GM20431 (cell line): ENCODE data around the gene MIDN.

Source experiments
- in situ Hi-C: fragments of 300-500 bp; cut with MseI, MboI; formaldehyde crosslinking; loops from one replicate; pipeline ENCODE4 v1.15.0; 2020; ENCODE audit warnings: low sequenced_read_pairs; ENCODE audit not compliant: unreplicated experiment

The MIDN gene

DNA sequence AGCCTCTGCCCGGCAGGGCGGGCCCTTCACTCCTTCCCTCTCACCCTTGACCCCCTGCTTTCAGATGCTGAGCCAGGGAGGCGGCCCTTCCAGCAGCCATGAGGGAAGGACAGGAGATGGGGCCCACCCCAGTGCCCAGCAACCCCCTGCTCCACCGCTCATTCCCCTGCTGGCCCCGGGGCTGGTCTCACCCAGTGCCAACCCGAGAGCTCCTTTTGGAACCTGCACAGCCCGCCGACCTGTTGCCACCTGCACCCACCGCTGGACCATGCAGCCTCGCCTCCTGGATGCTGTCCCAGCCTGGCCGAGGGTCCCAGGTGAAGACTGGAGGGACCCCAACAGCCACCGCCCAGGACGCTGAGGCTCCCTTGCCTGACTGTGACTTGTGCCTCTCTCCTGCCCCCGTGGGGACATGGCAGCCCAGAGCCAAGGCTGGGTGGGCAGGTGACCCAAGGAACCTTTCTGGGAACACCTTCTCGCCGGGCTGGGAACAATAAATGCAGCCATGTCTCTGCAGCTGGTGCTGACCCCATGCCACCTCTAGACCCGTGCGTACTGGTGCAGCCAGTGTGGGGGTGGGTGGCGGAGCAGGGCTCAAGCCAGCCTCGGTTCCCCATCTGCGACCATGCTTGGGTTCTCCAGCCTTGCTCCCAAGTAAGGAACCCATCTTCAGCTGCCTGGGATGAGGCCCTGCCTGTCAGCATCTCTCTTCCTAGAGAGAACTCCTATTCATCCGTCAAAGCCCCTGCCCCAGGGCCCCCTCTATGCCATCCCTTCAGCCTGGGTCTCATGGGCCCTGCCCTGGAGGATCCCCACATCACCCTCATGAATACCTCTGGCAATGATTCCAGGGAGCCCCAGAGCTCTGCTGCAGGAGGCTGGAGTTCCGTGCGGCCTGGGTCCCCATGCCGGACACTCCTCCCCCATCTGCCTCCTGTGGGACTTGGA is 30.6 kb downstream of the MIDN start:
- in situ Hi-C loops = loop anchor here (25.0 kb wide), 1 partner anchor 108 kb away; the partner anchor contains the start of gene NDUFS7

DNA sequence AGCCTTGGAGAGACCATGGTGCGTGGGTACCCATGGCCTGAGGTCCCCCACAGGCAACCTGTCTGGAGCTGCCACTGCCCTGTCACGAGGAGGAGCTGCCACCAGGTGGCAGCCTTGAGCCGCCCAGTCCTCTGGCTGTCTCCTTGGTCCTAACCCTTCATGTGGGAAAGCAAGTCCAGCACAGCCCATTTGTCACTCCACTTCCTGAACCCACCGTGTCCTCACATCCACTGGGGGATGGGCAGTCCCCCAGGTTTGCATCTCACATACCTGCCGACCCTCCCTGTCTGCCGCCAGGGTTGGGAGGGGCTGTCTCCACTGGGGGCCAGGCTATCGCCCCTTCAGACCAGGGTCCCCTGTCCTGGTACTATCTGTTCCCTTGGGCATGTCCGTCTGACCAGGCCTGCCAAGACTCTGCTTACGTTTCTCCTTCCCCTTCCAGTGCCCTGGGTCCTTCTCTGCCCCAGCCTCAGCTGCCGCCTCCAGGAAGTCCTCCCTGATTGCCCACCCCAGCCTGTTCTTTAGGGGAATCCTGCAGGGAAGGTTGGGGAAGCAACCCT is 31.5 kb downstream of the MIDN start:
- in situ Hi-C loops = loop anchor here (25.0 kb wide), 1 partner anchor 107 kb away; the partner anchor contains the start of gene NDUFS7

DNA sequence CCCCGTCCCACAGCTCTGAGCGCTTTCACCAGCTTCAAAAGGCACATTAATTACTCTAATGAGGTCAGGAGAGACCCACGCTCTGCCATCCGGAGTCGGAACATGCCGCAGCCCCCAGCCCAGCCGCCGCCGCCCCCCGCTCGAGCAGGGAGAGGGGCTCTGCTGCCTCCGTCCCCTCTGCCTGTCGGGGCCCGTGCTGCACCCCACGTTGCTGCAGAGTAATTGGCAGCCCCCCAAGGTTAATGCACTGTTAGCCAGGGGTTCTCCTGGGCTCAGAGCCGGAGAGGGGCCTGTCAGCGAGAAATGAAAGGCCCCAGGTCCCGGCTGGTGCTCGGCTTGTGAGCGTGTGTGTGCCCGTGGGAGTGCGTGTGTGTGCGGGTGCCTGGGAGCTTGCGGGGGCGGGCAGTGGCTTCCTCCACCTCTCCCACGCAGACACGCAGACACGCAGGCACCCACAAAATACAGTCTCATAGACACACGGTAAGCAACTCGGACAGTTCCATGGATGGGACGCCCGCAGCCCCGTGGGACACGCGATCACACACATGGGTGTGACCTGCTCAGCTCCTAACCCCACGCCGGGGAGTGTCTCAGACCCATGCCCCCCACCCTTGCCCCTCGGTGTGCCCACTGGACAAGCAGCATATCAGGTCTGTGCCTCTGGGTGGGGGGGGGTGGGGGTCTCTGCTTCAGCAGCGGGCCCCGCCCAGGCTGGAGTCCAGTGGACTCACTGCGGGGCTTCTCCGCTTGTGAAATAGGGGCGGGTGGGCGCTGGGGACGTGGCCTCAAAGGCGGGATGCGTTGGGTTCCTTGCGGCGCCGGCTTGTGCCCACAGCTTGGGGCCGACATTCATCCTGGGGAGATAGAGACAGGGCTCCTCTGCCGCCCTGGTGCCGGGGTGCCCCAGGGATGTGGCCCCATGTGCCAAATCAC is 32.5 kb downstream of the MIDN start:
- in situ Hi-C loops = loop anchor here (25.0 kb wide), 1 partner anchor 106 kb away; the partner anchor contains the start of gene NDUFS7

DNA sequence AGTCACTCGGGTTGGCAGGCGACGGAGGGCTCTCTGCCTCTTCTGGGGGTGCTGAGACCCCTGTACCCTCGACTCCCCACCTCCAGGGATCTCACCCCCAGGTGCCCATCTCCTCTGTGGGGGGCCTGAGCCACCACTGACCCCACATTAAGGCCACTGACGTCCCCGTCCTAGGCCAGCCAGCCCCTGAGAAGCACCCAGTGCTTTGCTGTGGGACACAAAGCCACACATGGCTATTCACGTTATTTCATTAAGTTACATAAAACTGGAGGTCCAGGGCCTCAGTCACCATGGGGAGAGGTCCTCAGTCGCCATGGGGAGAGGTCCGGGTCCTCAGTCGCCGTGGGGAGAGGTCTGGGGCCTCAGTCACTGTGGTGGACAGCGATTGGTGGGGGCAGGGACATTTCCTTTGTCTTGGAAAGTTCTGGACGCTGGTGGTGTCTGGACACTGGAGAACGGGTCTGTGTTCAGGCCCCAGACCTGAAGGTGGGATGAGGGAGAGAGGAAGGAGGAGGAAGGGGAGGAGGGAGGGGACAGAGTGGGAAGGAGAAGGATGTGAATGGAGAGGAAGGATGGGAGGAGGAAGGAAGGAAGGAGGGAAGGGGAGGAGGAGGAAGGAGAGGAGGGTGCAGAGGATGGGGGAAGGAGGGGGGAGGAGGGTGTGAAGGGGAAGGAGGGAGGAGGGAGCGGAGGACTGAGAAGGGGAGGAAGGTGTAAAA is 33.3 kb downstream of the MIDN start:
- in situ Hi-C loops = loop anchor here (25.0 kb wide), 1 partner anchor 106 kb away; the partner anchor contains the start of gene NDUFS7

DNA sequence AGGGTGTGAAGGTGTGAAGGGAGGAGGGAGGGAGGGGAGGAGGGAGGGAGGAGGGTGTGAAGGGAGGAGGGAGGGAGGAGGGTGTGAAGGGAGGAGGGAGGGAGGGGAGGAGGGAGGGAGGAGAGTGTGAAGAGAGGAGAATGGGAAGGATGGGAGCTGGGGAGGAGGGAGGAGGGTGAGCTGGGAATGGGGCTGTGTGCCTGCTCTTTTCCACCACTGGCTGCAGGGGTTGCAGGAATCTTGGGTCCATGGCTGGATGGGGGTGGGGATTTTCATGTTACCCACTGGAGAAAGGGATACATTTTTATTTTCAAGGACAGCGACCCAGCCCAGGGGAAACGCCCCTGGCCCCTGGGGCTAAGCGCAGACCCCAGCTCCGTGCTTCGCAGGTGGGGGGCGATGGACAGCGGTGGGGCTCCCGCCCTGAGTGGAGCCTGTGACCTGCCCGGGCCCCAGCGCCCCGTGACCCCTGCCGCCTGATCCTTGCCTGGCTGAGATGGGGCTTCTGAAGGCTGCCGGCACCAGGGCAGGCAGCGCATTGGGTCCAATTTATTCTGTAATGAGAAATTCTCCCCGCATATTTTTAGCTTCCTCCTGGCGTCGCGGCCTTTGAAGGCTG is 34.3 kb downstream of the MIDN start:
- in situ Hi-C loops = loop anchor here (25.0 kb wide), 1 partner anchor 105 kb away; the partner anchor contains the start of gene NDUFS7

DNA sequence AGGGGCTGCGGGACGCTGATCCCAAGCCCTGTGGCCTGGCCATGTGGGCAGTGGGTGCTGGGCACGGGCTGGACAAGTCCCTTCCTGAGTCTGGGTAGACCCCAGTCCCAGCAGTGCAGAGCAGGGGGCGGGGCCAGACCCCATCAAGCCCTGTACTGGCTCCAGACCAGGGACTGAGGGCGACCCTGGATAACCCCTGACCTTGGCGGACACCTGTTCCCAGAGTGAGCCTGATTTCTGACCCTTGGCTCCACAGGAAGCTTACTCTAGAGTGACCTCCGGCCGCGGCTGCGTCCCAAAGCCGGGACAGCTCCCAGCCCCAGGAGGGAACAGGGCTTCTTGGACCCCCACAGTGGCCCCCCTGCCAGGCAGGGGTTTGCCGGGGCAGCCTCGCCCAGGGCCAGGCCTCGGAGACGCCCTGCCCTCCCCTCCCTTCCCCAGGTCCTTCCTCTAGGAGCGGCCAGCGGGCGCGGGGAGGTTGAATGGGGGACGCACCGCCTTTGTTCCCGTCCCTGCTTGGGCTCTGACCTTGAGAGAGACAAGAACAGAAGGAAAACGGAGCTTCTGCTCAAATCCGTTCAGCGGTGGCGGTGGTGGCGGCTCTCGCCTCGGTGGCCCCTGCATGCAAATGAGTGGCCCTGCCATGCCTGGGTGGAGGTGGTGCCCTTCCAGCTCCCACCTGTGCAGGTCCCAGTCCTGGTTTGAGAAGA is 35.0 kb downstream of the MIDN start:
- in situ Hi-C loops = loop anchor here (25.0 kb wide), 1 partner anchor 104 kb away; the partner anchor contains the start of gene NDUFS7

DNA sequence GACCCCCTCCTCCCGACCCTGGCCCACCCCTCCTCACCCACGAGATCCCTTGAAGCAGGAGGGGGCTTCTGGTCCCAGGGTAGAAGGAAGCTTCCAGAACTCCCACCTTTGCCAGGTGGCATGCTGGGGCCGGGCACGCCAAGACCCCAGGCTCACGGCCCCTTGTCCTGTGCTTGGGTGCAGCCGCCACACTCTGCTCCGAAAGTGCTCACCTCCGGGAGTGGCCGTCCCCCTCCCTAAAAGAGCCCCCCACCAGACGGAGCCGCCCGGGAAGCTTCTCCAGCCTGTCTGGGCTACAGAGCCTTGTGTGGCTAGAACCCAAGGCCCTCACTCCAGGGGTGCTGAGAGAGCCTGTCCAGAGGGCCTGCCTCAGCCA is 35.5 kb downstream of the MIDN start:
- in situ Hi-C loops = loop anchor here (25.0 kb wide), 1 partner anchor 103 kb away; the partner anchor contains the start of gene NDUFS7

DNA sequence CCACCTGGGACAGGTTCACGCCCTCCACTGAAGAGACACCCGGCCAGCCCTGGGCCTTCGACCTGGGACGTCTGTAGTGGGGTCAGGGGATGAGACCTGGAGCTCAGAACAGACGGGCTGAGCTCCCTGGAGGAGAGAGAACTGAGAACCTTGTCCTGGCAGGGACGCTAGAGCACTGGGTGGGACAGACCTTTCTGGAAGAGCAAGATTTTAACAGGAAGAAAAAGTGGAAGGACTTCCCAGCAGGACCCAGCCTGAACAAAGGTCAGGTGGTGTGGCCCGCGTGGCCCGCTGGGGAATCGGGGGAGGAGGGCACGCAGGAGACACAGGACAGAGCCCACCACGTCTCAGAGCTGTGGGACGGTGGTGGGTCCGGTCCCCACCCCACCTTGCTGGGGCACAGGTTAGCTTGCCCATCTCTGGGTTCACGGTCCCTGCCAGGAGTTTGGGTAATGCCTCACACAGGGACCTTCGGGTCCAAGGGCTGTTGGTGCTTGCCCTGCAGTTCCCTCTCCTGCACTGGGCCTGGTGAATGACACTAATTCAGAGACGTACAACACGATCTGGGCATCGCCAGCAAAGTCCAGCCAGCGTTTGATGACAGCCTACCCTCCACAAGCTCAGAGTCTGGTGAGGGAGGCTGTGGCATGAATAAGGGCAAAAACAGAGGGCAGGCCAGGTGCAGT is 36.1 kb downstream of the MIDN start:
- in situ Hi-C loops = loop anchor here (25.0 kb wide), 1 partner anchor 103 kb away; the partner anchor contains the start of gene NDUFS7

DNA sequence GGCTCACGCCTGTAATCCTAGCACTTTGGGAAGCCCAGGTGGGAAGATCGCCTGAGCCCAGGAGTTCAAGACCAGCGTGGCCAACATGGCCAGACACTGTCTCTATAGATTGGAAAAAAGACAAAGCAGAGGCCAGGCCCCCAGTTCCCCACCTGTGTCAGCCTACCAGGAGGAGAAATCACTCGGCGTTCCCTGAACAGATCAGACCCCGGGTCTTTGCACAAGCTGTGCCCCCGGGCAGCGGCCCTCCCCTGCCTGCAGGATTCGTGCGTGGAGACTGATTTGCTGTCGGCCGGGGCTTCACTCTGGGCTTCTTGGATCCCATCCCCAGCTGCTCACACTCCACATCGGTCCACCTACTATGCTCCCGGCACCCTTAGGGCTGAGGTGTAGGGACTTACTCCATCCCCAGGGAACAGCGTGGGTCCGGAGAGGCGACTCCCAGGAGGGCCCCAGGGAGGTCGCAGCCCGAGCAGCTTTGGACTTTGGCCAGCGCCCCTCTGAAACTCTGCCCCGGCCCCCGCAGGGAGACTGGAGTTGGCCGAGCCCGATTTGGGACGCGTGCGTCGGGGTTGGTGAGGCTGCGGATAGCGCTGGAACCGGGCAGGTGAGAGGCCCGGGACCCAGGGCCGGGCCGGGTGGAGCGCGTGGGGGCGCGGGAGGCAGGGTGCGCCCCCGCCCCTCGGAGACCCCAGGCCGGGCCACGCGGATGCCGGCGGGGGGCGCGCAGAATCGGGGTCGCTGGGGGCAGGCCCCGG is 36.8 kb downstream of the MIDN start:
- in situ Hi-C loops = loop anchor here (25.0 kb wide), 1 partner anchor 102 kb away; the partner anchor contains the start of gene NDUFS7

DNA sequence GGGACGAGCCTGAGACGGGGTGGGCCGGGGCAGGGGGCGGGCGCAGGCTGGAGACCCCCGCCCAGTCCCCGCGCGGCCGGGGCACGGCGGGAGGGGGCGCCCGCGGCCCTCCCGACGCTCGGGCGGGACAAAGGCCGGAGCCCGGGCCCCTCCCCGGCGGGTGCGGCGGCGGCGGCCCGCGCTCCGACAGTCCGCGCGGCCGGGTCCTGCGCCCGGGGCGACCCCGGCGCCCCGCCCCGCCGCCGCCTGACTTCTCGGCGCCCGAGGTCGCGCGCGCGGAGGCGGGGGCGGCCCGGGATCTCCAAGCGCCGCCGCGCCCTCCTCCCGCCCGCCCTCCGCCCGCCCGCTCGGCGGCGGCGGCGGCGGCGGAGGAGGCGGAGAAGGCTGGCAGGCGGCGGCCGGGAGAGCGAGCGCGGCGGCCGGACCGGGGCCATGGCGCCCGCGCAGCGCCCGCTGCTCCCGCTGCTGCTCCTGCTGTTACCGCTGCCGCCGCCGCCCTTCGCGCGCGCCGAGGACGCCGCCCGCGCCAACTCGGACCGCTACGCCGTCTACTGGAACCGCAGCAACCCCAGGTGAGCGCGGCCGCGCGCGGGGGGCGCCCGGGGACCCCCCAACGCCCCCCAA is 37.5 kb downstream of the MIDN start, which contains the start of gene EFNA2:
Gene EFNA2 (plus strand): TSS at position 137 of the 624 bp plus-strand sequence. CDS start 296 bp downstream, at position 433.
- in situ Hi-C loops = loop anchor here (25.0 kb wide), 1 partner anchor 101 kb away; the partner anchor contains the start of gene NDUFS7

DNA sequence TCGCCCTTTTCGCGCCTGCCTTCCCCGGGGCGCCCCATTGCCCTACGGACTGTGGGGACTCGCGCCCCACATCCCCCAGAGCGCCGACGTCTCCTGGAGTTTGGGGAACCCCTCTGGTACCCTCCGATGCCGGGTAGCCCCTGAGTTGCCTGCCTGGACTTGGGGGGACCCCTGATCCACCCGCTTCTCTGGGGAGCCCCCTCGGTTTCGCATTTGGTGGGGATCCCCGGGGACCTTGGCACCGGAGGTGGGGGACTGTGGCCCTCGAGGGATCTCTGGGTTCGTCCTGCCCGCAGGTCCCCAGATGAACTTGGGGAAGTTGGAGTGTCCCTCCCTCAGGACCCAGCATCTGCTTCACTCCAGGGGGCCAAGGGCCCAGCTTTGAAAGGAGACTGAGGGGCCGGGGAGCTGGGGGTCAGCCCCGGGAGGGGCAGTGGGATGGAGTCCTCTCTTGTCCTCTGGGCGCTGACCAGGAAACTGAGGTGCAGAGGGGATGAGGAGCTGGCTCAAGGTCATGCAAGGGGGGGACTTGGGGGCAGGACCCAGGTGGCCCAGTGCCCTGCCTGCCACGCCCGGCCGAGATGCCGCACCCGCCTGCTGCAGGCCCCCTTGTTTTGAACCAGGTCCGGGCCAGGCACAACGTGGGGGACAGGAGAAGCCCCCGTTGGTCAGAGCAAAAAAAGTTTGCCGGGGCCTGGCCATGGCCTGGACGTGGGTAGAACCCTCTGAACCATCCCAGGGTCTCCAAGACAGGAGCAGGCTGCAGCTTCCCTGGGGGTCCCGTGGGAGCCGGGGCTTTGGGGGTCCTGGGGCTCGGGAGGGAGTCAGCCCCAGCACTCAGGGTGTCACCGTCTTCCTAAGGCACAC is 38.3 kb downstream of the MIDN start:
- in situ Hi-C loops = loop anchor here (25.0 kb wide), 1 partner anchor 101 kb away; the partner anchor contains the start of gene NDUFS7

DNA sequence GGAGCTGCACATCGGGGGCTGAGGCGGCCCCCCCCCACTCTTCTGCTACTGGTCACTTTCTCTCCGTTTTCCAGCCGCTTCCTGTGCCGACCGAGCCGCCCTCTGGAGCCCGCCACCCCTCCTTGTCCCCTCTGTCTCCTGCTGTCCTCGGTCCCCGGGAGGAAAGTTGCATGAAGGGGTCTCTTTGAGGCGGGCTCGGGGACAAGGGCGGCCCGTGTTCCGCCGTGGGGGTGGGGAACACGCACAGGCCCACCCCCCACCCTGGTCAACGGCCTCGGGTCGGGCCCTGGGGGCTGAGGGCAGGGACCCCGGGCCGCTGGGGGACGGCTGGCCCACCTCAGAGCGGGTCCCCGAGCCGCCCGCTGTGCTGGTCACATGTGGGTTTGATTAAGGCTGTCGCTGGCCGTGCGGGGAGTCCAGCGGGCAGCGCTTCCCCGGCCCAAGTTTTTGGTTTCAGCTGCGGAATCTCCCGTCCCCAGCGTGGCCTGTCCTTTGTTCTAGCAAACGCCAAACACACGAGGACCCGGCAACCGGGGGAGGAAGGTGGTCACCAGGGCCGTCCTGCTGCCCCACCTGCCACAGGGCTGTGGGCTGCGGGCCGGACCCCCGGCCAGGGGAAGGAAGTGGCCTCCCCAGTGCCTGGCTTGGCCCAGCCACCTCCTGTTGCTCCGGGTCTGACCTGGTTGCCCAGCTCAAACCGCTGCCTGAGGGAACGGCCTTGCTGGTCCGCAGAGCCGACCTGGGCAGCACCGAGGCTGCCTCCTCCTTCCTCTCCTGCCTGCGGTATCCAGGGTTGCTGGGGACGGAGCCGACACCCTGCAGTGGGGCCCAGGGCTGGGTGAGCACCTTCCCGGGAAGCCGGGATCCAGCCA is 39.2 kb downstream of the MIDN start:
- in situ Hi-C loops = loop anchor here (25.0 kb wide), 1 partner anchor 100 kb away; the partner anchor contains the start of gene NDUFS7

DNA sequence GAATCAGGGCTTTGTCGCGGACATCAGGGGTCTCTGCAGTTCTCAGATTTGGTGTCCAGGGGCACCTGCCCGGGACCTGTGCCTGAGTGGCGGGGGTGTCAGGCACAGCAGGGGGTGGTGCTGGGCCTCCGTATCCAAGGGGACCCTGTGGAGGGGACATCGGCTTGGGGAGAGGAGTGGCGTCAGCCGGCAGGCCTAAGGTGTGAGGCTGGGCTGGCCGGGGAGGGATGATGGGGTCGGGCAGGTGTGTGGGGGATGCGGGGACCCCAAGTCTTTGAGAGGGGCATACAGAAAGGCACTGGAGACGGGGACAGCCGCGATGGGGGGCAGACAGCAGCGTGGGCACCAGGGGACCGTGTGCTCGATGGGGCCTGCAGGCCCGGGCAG is 39.8 kb downstream of the MIDN start:
- in situ Hi-C loops = loop anchor here (25.0 kb wide), 1 partner anchor 99 kb away; the partner anchor contains the start of gene NDUFS7
